Peyer's patch (tissue), 4 donors: Measurements from ENCODE around the gene MRTFB. TPM values are rescaled to one million over a fixed set of nuclear protein-coding genes. Genes with fewer than 3 reads are reported as not detected.

ENCODE experiments used
- DNase-seq, 3 donors: peaks; one replicate each; pipeline ENCODE4 v3.0.0-alpha.2; 2017 to 2019
- H3K27ac ChIP-seq, 4 donors: fragments of 200-600 bp; sonication (generic); one replicate each; pipeline ENCODE4 v1.5.1; 2016 to 2019
- H3K27me3 ChIP-seq, 2 donors: fragments of 200-600 bp; sonication (generic); one replicate each; pipeline ENCODE4 v1.5.1; 2019
- H3K36me3 ChIP-seq, 3 donors: fragments of 200-600 bp; sonication (generic); one replicate each; pipeline ENCODE4 v1.5.1; 2016 to 2019
- H3K4me1 ChIP-seq, 4 donors: fragments of 200-600 bp; sonication (generic); one replicate each; pipeline ENCODE4 v1.5.1; 2016 to 2019
- H3K4me3 ChIP-seq, 4 donors: fragments of 200-600 bp; sonication (generic); 1 replicate in 3 of 4; 2 replicates in 1 of 4; pipeline ENCODE4 v1.5.1; 2016 to 2019; ENCODE audit warnings: mild to moderate bottlenecking in 1 of 4
- H3K9me3 ChIP-seq, 4 donors: fragments of 200-600 bp; sonication (generic); one replicate each; pipeline ENCODE4 v1.5.1; 2016 to 2019; ENCODE audit warnings: mild to moderate bottlenecking in 1 of 4
- CTCF ChIP-seq, 6 experiments: fragments of 450-650 bp in 4 of 6; fragments of 200-600 bp in 2 of 6; sonication (generic) in 1 of 6; IDR thresholded peaks; one replicate each; pipeline ENCODE4 v1.5.1; 2017 to 2019; ENCODE audit warnings: antibody characterized with exemption in 6 of 6, mild to moderate bottlenecking in 3 of 6, moderate library complexity in 1 of 6
- POLR2A ChIP-seq, 2 donors: fragments of 450-650 bp; IDR thresholded peaks; one replicate each; pipeline ENCODE4 v1.5.1; 2017; ENCODE audit warnings: antibody characterized with exemption in 2 of 2, mild to moderate bottlenecking in 2 of 2, moderate library complexity in 2 of 2
- total RNA-seq, 4 donors: library from RNA; depleted of rRNA; stranded (reverse); fragments of >200 nt; gene quantifications; one replicate each; pipeline ENCODE4 v1.1.0, GENCODE V29; 2016

Gene MRTFB
- total RNA-seq, 4 donors from 2014 or later = 42.2 to 136 (median 68.7) TPM

GRCh38 chr16:14125000-14125681 is 54.0 kb downstream of the MRTFB start:
- Histone ChIP-seq H3K36me3 (no peaks in the 10 kb centered on the region), H3K27ac (no peak overlapping the region), H3K9me3 (no peaks in the 10 kb centered on the region), H3K4me1 (no peaks in the 10 kb centered on the region), H3K27me3 (no peaks in the 10 kb centered on the region), H3K4me3 (no peak overlapping the region)
- no peak for TF ChIP-seq CTCF (IDR thresholded peaks at IDR 0.05)
- TF ChIP-seq POLR2A (IDR thresholded peaks at IDR 0.05) = no peak
- no peak for DNase-seq

- no peak overlapping the region for H3K27ac ChIP-seq
- DNase-seq = no peak
- H3K4me3 ChIP-seq = no peak overlapping the region
- TF ChIP-seq POLR2A (IDR thresholded peaks at IDR 0.05) (no peak), CTCF (IDR thresholded peaks at IDR 0.05) (no peak)
- no peaks in the 10 kb centered on the region for H3K4me1 ChIP-seq
- H3K27me3 ChIP-seq = no peaks in the 10 kb centered on the region
- no peaks in the 10 kb centered on the region for H3K36me3 ChIP-seq
- no peaks in the 10 kb centered on the region for H3K9me3 ChIP-seq
Measured at GRCh38 chr16:14125708-14126107, 54.6 kb downstream of the MRTFB start.

GRCh38 chr16:14128097-14128496 is 57.0 kb downstream of the MRTFB start:
- TF ChIP-seq CTCF (IDR thresholded peaks at IDR 0.05) (no peak), POLR2A (IDR thresholded peaks at IDR 0.05) (no peak)
- no peak overlapping the region for H3K27ac ChIP-seq
- no peak overlapping the region for H3K4me3 ChIP-seq
- H3K4me1 ChIP-seq = no peaks in the 10 kb centered on the region
- H3K36me3 ChIP-seq = no peaks in the 10 kb centered on the region
- DNase-seq = no peak
- no peaks in the 10 kb centered on the region for H3K9me3 ChIP-seq
- H3K27me3 ChIP-seq = no peaks in the 10 kb centered on the region

- Histone ChIP-seq H3K4me3 (no peak overlapping the region), H3K9me3 (no peaks in the 10 kb centered on the region), H3K36me3 (no peaks in the 10 kb centered on the region), H3K27me3 (no peaks in the 10 kb centered on the region), H3K4me1 (no peaks in the 10 kb centered on the region), H3K27ac (no peak overlapping the region)
- DNase-seq = no peak
- TF ChIP-seq POLR2A (IDR thresholded peaks at IDR 0.05) = no peak
- TF ChIP-seq CTCF (IDR thresholded peaks at IDR 0.05) = no peak
Measured at GRCh38 chr16:14129502-14129901, 58.4 kb downstream of the MRTFB start.

GRCh38 chr16:14131774-14132695 is 60.9 kb downstream of the MRTFB start:
- H3K36me3 ChIP-seq = no peaks in the 10 kb centered on the region
- H3K4me1 ChIP-seq = no peaks in the 10 kb centered on the region
- no peaks in the 10 kb centered on the region for H3K27me3 ChIP-seq
- TF ChIP-seq CTCF (IDR thresholded peaks at IDR 0.05) (no peak), POLR2A (IDR thresholded peaks at IDR 0.05) (no peak)
- DNase-seq = no peak
- no peak overlapping the region for H3K4me3 ChIP-seq
- H3K9me3 ChIP-seq = no peaks in the 10 kb centered on the region
- no peak overlapping the region for H3K27ac ChIP-seq
